Progenitor cell of endocrine pancreas (in vitro differentiated cells): ENCODE measurements around the gene EIF3B. TPM values are rescaled to one million over a fixed set of nuclear protein-coding genes. Genes with fewer than 3 reads are reported as not detected.

Experiments
- DNase-seq: peaks from one replicate; pipeline ENCODE4 v3.0.0; 2021; ENCODE audit warnings: low spot score; ENCODE audit not compliant: unreplicated experiment
- H3K27ac Mint-ChIP-seq: 2 replicates; pipeline ENCODE4 v1.8.0; 2021; ENCODE audit warnings: mild to moderate bottlenecking, moderate library complexity, mixed read lengths
- H3K27me3 Mint-ChIP-seq: 2 replicates; pipeline ENCODE4 v1.8.0; 2021; ENCODE audit warnings: mixed read lengths
- H3K36me3 Mint-ChIP-seq: 2 replicates; pipeline ENCODE4 v1.8.0; 2022; ENCODE audit warnings: mixed read lengths; ENCODE audit not compliant: insufficient read depth
- H3K4me1 Mint-ChIP-seq: 2 replicates; pipeline ENCODE4 v1.8.0; 2021; ENCODE audit warnings: low read depth, mixed read lengths
- H3K4me3 Mint-ChIP-seq: 2 replicates; pipeline ENCODE4 v1.8.0; 2021; ENCODE audit warnings: low read depth, mild to moderate bottlenecking, moderate library complexity, mixed read lengths
- H3K9me3 Mint-ChIP-seq: 2 replicates; pipeline ENCODE4 v1.8.0; 2021; ENCODE audit warnings: low read depth, mixed read lengths
- CTCF ChIP-seq: fragments of 200-600 bp; sonication (generic); IDR thresholded peaks from one replicate; pipeline ENCODE4 v1.5.0; 2021; ENCODE audit warnings: antibody characterized with exemption, mild to moderate bottlenecking; ENCODE audit not compliant: unreplicated experiment
- total RNA-seq: library from RNA; stranded (reverse); gene quantifications from 2 replicates; pipeline ENCODE4 v1.2.1, GENCODE V29; 2021

Gene EIF3B
- total RNA-seq, 1 donor from 2014 or later: 158 TPM

GRCh38 chr7:2362385-2363088 is 7.9 kb downstream of the EIF3B start:
- Mint-ChIP-seq H3K4me3 (no peak overlapping the region), H3K9me3 (no peaks in the 10 kb centered on the region), H3K36me3 (peaks cover 31% of the 10 kb centered on the region)

GRCh38 chr7:2369139-2369538 is 14.5 kb downstream of the EIF3B start:
- no peak for TF ChIP-seq CTCF
- Mint-ChIP-seq H3K27ac (no peak overlapping the region), H3K4me1 (no peaks in the 10 kb centered on the region), H3K27me3 (no peaks in the 10 kb centered on the region), H3K36me3 (peaks cover 30% of the 10 kb centered on the region), H3K4me3 (no peak overlapping the region), H3K9me3 (no peaks in the 10 kb centered on the region)
- DNase-seq: no peak

More at GRCh38 chr7:2362385-2363088, 7.9 kb downstream of the EIF3B start:
- H3K4me1 Mint-ChIP-seq: peaks cover 3% of the 10 kb centered on the region
- H3K27me3 Mint-ChIP-seq: no peaks in the 10 kb centered on the region
- DNase-seq: no peak
- peak overlapping the region; percentile 36 for H3K27ac Mint-ChIP-seq
- no peak for TF ChIP-seq CTCF

- H3K4me3 Mint-ChIP-seq: no peak overlapping the region
- no peaks in the 10 kb centered on the region for H3K9me3 Mint-ChIP-seq
- peaks cover 28% of the 10 kb centered on the region for H3K36me3 Mint-ChIP-seq
Measured at GRCh38 chr7:2371329-2371728, 16.7 kb downstream of the EIF3B start.

GRCh38 chr7:2372724-2373123 is 18.1 kb downstream of the EIF3B start:
- no peaks in the 10 kb centered on the region for H3K9me3 Mint-ChIP-seq
- H3K27me3 Mint-ChIP-seq: no peaks in the 10 kb centered on the region
- no peak for DNase-seq
- H3K4me3 Mint-ChIP-seq: no peak overlapping the region
- peaks cover 29% of the 10 kb centered on the region for H3K36me3 Mint-ChIP-seq
- no peak overlapping the region for H3K27ac Mint-ChIP-seq
- no peaks in the 10 kb centered on the region for H3K4me1 Mint-ChIP-seq
- TF ChIP-seq CTCF: no peak

More at GRCh38 chr7:2371329-2371728, 16.7 kb downstream of the EIF3B start:
- Mint-ChIP-seq H3K4me1 (no peaks in the 10 kb centered on the region), H3K27me3 (no peaks in the 10 kb centered on the region), H3K27ac (no peak overlapping the region)
- DNase-seq: no peak
- TF ChIP-seq CTCF: no peak

- Mint-ChIP-seq H3K27ac (no peak overlapping the region), H3K27me3 (no peaks in the 10 kb centered on the region), H3K4me3 (no peak overlapping the region), H3K9me3 (no peaks in the 10 kb centered on the region), H3K36me3 (peaks cover 30% of the 10 kb centered on the region), H3K4me1 (no peaks in the 10 kb centered on the region)
- no peak for TF ChIP-seq CTCF
- DNase-seq: no peak
Measured at GRCh38 chr7:2373124-2373556, 18.5 kb downstream of the EIF3B start.
